D721Med (cell line): Measurements from ENCODE around the gene NFATC3.

Experiments used
- DNase-seq: peaks from one replicate; pipeline ENCODE4 v3.0.0; 2011; ENCODE audit warnings: low spot score; ENCODE audit not compliant: insufficient read length
- FAIRE-seq: peaks from 2 replicates; lab custom pipeline; 2011; peaks lifted over from hg19 to GRCh38; lab: Jason Lieb, UNC
- TF ChIP-seq, protein P1 (sequence below): IDR thresholded peaks from 2 replicates; pipeline ENCODE4 v1.5.1; 2012; ENCODE audit warnings: mild to moderate bottlenecking, control low read depth; ENCODE audit not compliant: insufficient read depth; ENCODE audit errors: missing control alignments

Gene NFATC3

DNA sequence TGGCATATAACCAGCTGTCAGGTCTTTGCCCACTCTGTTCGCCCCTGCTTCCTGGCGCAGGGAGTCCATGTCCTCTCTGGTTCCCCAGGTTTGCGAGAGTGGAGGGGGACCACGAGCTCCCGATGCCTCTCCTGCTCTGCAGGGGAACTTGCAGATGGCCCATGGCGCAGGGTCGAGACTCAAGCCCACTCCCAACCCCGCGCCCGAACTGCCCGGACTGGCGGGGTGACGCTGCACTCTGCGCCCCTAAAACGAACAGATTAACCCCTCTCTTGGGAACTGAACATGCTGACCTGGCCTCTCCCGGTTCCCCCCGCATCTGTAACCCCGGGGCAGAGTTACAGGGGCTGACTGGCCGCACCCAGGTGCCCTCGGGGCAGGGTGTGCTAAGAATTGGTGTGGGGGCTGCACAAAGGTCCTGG, 159.3 kb downstream of the NFATC3 start:
- no peak for DNase-seq
- no peak for FAIRE-seq
- TF ChIP-seq, protein P1, sequence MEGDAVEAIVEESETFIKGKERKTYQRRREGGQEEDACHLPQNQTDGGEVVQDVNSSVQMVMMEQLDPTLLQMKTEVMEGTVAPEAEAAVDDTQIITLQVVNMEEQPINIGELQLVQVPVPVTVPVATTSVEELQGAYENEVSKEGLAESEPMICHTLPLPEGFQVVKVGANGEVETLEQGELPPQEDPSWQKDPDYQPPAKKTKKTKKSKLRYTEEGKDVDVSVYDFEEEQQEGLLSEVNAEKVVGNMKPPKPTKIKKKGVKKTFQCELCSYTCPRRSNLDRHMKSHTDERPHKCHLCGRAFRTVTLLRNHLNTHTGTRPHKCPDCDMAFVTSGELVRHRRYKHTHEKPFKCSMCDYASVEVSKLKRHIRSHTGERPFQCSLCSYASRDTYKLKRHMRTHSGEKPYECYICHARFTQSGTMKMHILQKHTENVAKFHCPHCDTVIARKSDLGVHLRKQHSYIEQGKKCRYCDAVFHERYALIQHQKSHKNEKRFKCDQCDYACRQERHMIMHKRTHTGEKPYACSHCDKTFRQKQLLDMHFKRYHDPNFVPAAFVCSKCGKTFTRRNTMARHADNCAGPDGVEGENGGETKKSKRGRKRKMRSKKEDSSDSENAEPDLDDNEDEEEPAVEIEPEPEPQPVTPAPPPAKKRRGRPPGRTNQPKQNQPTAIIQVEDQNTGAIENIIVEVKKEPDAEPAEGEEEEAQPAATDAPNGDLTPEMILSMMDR, result no peak

DNA sequence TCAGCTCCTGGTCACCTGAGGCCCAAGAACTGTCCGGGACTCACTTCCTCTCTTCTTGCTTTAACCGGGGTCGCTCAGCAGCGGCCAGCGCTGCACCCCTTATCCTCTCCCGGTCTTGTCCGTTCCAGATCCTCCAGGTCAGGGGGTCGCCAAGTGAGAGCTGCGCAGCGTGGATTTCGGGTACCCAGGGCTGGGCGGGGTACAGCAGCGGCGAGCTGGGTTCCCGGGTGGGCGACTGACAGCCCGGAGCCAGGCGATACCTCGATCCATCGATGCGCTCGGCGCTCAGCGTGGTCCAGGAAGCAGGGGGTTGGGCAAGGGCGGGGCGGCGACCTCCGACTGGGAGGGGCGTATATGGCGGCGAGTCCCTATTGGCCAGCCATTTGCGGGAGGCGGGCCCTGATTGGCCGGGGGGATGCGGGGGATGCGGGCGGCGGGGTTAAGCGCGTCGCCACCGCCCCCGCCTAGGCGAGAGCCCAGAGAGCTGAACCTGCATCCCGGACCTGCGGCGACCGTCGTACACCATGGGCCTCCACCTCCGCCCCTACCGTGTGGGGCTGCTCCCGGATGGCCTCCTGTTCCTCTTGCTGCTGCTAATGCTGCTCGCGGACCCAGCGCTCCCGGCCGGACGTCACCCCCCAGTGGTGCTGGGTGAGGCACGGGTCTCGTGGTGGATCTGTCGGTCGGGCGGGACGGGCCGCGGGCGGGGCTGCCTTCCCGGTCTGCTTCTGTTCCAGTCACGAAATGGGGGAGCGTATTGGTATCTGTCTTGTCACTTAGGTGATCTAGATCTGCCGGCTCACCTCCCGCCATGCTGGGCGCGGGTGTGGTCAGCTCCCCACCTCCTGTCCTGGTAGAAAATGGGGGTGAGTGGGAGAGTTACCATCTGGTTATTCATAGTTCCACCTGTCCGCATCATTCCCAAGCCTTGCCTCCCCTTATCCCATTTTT, 160.0 kb downstream of the NFATC3 start, which contains the start of gene PLA2G15:
Gene PLA2G15 (plus strand): TSS at position 471 of the 951 bp plus-strand sequence. CDS start 54 bp downstream, at position 525.
- FAIRE-seq (no peak), DNase-seq (peak; percentile 77)
- TF ChIP-seq, protein P1, result no peak

DNA sequence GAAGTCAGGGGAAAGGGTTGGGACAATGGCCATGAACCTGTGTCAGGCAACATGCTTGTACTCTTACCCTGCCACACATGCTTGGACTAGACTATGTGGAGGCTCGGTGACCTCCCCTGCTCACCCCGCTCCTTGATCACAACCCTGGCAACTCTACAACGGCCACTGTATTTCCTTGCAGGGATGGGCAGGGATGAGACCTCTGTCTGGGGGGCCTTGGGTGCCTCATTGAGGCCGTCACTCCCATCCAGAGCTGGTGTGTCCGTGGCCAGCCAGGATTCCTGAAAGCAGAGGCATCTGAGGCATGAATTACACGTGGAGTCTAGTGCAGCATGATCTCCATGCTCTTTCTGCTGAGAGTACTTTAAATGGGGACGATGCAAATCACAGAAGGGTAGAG, 161.0 kb downstream of the NFATC3 start:
- DNase-seq, result no peak
- FAIRE-seq, result no peak
- TF ChIP-seq, protein P1, result no peak

DNA sequence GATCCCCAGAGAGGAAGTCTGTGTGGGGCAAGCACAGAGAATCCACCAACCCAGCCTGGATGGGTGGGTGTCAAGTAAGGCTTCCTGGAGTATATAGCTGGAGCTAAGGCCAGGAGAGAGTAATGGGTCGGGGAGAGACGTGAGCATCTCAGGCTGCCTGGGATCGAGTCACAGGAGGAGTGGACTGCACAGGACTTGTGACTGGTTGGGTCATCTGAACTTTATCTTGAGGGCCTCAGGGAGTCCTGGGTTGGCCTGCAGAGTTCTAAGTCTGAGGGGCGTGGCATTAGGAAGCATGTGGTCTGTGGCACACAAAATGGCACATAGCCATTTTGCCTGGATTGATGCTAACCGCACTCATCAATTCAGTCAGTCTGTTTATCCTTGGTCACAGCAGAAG, 161.5 kb downstream of the NFATC3 start:
- DNase-seq (no peak), FAIRE-seq (no peak)
- TF ChIP-seq, protein P1, result no peak

DNA sequence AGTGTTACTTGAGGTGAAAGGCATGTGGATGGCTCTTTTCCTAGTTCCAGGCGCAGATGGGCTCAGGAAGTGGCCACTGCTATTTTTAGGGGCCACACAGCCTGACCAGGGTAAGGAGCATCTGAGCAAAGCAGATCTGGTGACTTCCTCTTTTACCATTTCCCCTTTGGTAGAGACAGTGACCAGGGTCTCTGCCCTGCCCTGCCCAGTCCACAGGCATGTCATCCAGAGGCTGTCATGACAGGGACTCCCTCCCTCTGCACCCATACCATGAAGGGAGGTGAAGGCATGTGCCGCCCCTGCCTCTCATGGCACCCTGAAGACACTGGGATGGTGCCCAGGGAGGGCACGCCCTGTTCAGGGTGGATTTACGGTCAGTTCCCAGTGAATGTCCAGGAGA, 162.2 kb downstream of the NFATC3 start:
- TF ChIP-seq, protein P1, result no peak
- DNase-seq, result no peak
- FAIRE-seq, result no peak

DNA sequence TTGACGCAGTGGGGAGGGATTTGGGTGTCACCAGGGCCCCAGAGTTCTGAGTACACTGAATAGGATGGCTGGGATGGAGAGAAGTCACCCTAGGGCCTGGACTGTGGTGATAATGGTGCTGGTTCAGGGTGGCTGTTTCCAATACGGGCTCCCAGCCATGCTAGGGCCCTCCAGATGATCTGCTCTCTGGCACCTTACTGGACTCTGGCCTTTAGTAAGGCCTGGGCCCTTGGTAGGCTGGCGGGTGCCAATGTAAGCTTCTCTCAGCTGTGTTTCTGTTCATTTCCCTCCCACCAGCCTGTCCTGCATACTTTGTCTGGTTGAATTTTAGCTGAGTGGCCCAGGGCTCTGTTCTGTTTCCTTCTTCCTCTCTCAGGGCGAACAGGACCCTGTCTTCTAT, 162.8 kb downstream of the NFATC3 start:
- TF ChIP-seq, protein P1, result no peak
- FAIRE-seq (no peak), DNase-seq (no peak)

DNA sequence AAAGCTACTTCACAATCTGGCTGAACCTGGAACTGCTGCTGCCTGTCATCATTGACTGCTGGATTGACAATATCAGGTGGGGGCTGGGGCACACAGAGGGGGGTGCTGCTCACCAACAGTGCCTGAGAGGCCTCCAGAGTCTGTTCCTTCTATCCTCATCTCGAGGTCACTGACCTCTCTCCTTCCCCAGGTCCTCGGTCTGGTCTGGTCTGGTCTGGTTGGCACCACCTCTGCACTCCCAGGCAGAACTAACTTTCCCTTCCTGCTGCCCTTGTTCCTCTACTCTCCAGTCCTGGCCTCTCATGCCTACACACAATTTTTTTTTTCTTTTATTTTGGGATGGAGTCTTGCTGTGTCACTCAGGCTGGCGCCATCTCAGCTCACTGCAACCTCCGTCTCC, 164.2 kb downstream of the NFATC3 start:
- TF ChIP-seq, protein P1, result no peak
- DNase-seq, result no peak
- FAIRE-seq, result no peak
